Measurements from ENCODE around the gene FRMPD1. TPM values are rescaled to one million over a fixed set of nuclear protein-coding genes. Genes with fewer than 3 reads are reported as not detected.
A peak's percentile ranks its signal among the peaks of the same experiment; 100 is the strongest.

The FRMPD1 gene
- total RNA-seq, 4 donors from 2014 or later, result 0.46 to 1.7 (median 1.0) TPM

DNA sequence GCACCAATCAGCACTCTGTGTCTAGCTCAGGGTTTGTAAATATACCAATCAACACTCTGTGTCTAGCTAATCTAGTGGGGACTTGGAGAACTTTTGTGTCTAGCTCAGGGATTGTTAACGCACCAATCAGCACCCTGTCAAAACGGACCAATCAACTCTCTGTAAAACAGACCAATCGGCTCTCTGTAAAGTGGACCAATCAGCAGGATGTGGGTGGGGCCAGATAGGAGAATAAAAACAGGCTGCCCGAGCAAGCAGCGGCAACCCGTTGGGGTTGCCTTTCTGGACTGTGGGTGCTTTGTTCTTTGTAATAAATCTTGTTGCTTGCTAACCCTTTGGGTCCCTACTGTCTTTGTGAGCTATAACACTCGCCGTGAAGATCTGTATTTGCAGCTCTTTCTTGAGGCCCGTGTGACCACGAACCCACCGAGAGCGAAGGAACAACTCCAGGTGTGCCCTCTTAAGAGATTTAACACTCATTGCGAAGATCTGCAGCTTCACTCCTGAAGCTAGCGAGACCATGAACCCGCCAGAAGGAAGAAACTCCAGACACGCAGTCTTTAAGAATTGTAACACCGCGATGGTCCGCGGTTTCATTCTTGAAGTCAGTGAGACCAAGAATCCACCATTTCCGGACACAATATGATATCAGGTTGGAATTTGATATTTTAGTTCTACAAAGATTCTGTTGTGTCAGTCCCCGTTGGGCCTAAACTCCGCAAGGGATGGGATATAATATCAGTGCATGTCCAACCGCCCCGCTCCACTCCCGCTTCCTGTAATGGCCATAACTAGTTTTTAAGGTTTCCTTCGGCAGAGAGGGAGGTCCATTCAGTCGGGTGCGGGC lies 102.1 kb downstream of the FRMPD1 start:
- in situ Hi-C loops (cut with MboI; ENCODE audit: low sequenced_read_pairs in 4 of 4), result loop anchor here in 1 of 4 donors (25.0 kb wide), 1 partner anchor 659 kb away; the partner anchor contains the start of gene IGFBPL1
- TF ChIP-seq CTCF (IDR thresholded peaks at IDR 0.05 in 4 of 5, conservative IDR thresholded peaks at IDR 0.05 in 1 of 5) (no peak), POLR2A (IDR thresholded peaks at IDR 0.05) (no peak)
- Histone ChIP-seq H3K4me1 (peaks cover 3 to 14% of the 10 kb centered on the region in 2 donors), H3K4me3 (peak overlapping the region; percentile 75 to 98 (median 88)), H3K27ac (peak overlapping the region; percentile 79 to 88 (median 84)), H3K36me3 (no peaks in the 10 kb centered on the region), H3K9me3 (no peaks in the 10 kb centered on the region), H3K27me3 (no peaks in the 10 kb centered on the region)
- intact Hi-C loops (cut with DNase I; ENCODE audit: low total_unique reads), result loop anchor here (2.0 to 5.0 kb wide), 2 partner anchors 32 to 171 kb away; partner anchors contain the start of gene EXOSC3
- DNase-seq, result no peak
- no peak for ATAC-seq

DNA sequence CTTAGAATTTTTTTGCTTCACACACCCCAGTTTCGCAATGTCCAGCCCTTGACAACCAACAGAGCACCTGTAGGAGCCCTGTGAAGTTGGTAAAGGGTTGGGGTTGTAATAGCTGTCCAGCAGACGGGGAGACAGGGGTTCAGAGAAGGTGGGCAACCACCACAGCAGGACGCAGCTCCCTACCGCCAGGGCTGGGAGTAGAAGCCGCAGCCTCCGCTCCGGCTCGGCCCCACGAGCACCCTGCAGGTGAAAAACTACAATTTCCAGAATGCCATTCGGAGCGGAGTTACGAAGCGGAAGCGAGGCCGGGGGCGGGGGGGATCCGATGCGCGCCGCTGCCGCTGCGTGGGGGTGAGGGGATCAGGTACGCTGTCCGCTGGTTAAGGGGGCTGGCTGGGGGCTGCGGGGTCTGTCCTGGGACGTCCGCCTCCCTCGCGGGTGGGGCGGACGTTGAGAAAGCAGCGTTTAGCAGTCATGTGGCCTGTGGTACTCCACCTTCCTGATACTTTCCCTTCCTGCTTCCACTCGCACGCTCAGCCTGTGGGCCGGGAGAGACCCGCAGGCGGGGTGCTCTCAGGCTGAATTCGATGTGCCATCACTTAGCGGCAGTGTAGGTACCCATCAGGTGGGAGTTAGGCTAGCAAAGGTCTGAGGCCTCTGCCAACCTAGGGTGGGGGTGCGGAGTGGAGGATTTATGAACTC lies 102.9 kb downstream of the FRMPD1 start, which contains the start of gene TRMT10B:
Gene TRMT10B, plus strand, starts transcription at position 317 of the 702 bp plus-strand sequence. CDS start 8,127 bp downstream, outside the sequence.
- H3K9me3 ChIP-seq, result no peaks in the 10 kb centered on the region
- H3K27ac ChIP-seq, result peak within 1 kb of the TSS; percentile 79 to 88 (median 84)
- peak within 1 kb of the TSS; percentile 75 to 98 (median 88) for H3K4me3 ChIP-seq
- intact Hi-C loops (cut with DNase I; ENCODE audit: low total_unique reads) (loop anchor here (2.0 to 5.0 kb wide), 2 partner anchors 31 to 171 kb away; partner anchors contain the start of gene EXOSC3), in situ Hi-C loops (cut with MboI; ENCODE audit: low sequenced_read_pairs in 4 of 4) (loop anchor here in 1 of 4 donors (25.0 kb wide), 1 partner anchor 659 kb away; the partner anchor contains the start of gene IGFBPL1)
- no peaks in the 10 kb centered on the region for H3K27me3 ChIP-seq
- no peaks in the 10 kb centered on the region for H3K36me3 ChIP-seq
- ATAC-seq, result peak; percentile 92 to 93
- peak in 1 of 5 experiments; percentile 25 for TF ChIP-seq CTCF (IDR thresholded peaks at IDR 0.05 in 4 of 5, conservative IDR thresholded peaks at IDR 0.05 in 1 of 5)
- TF ChIP-seq POLR2A (IDR thresholded peaks at IDR 0.05), result peak in 1 of 2 donors; percentile 32
- H3K4me1 ChIP-seq, result peaks cover 3 to 14% of the 10 kb centered on the region in 2 donors
- DNase-seq, result peak; percentile 42 to 61

- Histone ChIP-seq H3K36me3 (no peaks in the 10 kb centered on the region), H3K27me3 (no peaks in the 10 kb centered on the region), H3K4me1 (peaks cover 0 to 11% of the 10 kb centered on the region in 2 donors), H3K9me3 (no peaks in the 10 kb centered on the region), H3K4me3 (no peak overlapping the region), H3K27ac (no peak overlapping the region)
- ATAC-seq (no peak), DNase-seq (no peak)
- intact Hi-C loops (cut with DNase I; ENCODE audit: low total_unique reads) (no loop called here), in situ Hi-C loops (cut with MboI; ENCODE audit: low sequenced_read_pairs in 4 of 4) (loop anchor here in 1 of 4 donors (25.0 kb wide), 1 partner anchor 654 kb away; the partner anchor contains the start of gene IGFBPL1)
- TF ChIP-seq CTCF (IDR thresholded peaks at IDR 0.05 in 4 of 5, conservative IDR thresholded peaks at IDR 0.05 in 1 of 5), result no peak
These were observed 108.0 kb downstream of the FRMPD1 start for GRCh38 chr9:37758747-37759146.

DNA sequence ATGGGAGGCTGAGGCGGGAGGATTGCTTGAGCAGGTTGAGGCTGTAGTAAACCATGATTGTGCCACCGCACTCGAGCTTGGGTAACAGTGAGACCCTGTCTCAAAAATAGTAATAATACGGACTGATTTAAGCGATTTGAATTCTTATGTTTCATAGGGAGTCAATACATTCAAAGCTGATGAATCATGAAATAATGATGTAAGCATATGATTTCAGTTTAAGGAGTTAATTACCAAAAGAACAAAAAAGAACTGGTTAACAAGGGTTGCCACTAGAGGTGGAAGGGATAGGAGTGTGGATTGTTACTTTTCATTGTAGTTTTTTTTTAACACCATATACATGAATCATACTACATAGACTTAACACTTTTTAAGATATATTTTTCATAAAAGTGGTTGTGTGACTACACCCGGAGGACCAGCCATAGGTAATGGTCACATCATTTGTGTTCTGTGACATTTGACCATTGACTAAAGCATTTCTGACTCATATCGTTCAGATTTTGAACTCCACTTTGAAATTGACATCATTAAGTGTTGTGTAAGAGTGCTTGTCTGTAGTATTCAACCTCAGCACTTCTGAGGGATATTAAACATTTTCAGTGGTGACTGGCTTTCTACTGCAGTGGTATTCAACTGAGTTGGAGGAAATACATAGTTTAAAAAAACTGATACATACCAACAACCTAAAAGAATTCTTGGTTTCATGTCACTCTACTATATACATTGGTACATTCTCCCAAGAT lies 109.8 kb downstream of the FRMPD1 start:
- Histone ChIP-seq H3K36me3 (peaks cover 0 to 6% of the 10 kb centered on the region in 2 donors), H3K4me1 (no peaks in the 10 kb centered on the region), H3K27me3 (no peaks in the 10 kb centered on the region), H3K4me3 (no peak overlapping the region), H3K9me3 (no peaks in the 10 kb centered on the region), H3K27ac (no peak overlapping the region)
- DNase-seq (no peak), ATAC-seq (no peak)
- in situ Hi-C loops (cut with MboI; ENCODE audit: low sequenced_read_pairs in 4 of 4), result loop anchor here in 1 of 4 donors (25.0 kb wide), 1 partner anchor 652 kb away; the partner anchor contains the start of gene IGFBPL1
- TF ChIP-seq CTCF (IDR thresholded peaks at IDR 0.05 in 4 of 5, conservative IDR thresholded peaks at IDR 0.05 in 1 of 5) (no peak), POLR2A (IDR thresholded peaks at IDR 0.05) (no peak)
- intact Hi-C loops (cut with DNase I; ENCODE audit: low total_unique reads), result no loop called here

Measured in gastrocnemius medialis (tissue), 4 donors.